Natural killer cell (primary cell): Measurements from ENCODE around the gene ASPA. TPM values are rescaled to one million over a fixed set of nuclear protein-coding genes. Genes with fewer than 3 reads are reported as not detected.
A peak's percentile ranks its signal among the peaks of the same experiment; 100 is the strongest.
"Not testable (repeated sequence)": the region's sequence is repeated elsewhere in the genome, so short reads cannot be mapped to it uniquely, and the experiment has no call there.

Experiments
- ATAC-seq, 3 donors: fragments of 150-1000 bp in 2 of 3; fragments of 200-7000 bp in 1 of 3; cut with Tn5 transposase; 1 replicate in 1 of 3; 2 replicates in 2 of 3; pipeline ENCODE4 v1.10.0; 2021; ENCODE audit warnings: mild to moderate bottlenecking in 2 of 3, moderate library complexity in 2 of 3
- DNase-seq, 2 donors: peaks; one replicate each; pipeline versions ENCODE4 v3.0.0 to v3.0.0-alpha.2; 2013 to 2021; ENCODE audit warnings: mixed read lengths in 1 of 2
- H3K27ac ChIP-seq: one replicate; pipeline ENCODE4 v1.5.1; 2013; ENCODE audit warnings: mild to moderate bottlenecking, low read length
- H3K27me3 ChIP-seq: one replicate; pipeline ENCODE4 v1.6.1; 2013; ENCODE audit warnings: low read length; ENCODE audit not compliant: control insufficient read depth, insufficient read depth
- H3K36me3 ChIP-seq: one replicate; pipeline ENCODE4 v1.6.1; 2013; ENCODE audit warnings: low read length; ENCODE audit not compliant: control insufficient read depth, insufficient read depth
- H3K4me1 ChIP-seq: one replicate; pipeline ENCODE4 v1.6.1; 2013; ENCODE audit warnings: low read length; ENCODE audit not compliant: control insufficient read depth, insufficient read depth
- H3K4me3 ChIP-seq: one replicate; pipeline ENCODE4 v1.5.1; 2013; ENCODE audit warnings: low read length
- H3K9me3 ChIP-seq: one replicate; pipeline ENCODE4 v1.6.1; 2013; ENCODE audit warnings: low read length; ENCODE audit not compliant: control insufficient read depth, insufficient read depth
- H3K27ac Mint-ChIP-seq, 2 donors: one replicate each; pipeline ENCODE4 v1.8.0; 2022; ENCODE audit warnings: mild to moderate bottlenecking in 2 of 2, mixed read lengths in 2 of 2, moderate library complexity in 1 of 2
- H3K27me3 Mint-ChIP-seq, 2 donors: one replicate each; pipeline ENCODE4 v1.8.0; 2022; ENCODE audit warnings: low read depth in 2 of 2, mixed read lengths in 2 of 2
- H3K36me3 Mint-ChIP-seq: one replicate; pipeline ENCODE4 v1.8.0; 2022; ENCODE audit warnings: mixed read lengths
- H3K4me1 Mint-ChIP-seq, 2 donors: one replicate each; pipeline ENCODE4 v1.8.0; 2022; ENCODE audit warnings: mixed read lengths in 2 of 2
- H3K4me3 Mint-ChIP-seq: one replicate; pipeline ENCODE4 v1.8.0; 2022; ENCODE audit warnings: mild to moderate bottlenecking, moderate library complexity, mixed read lengths
- H3K9me3 Mint-ChIP-seq, 2 donors: one replicate each; pipeline ENCODE4 v1.8.0; 2022; ENCODE audit warnings: mixed read lengths in 2 of 2
- CTCF ChIP-seq: fragments of 200-600 bp; IDR thresholded peaks from one replicate; pipeline ENCODE4 v1.8.0; 2022; ENCODE audit warnings: antibody characterized with exemption
- WGBS: methylation state at CpG from one replicate; pipeline ENCODE4 v1.1.7; 2013; ENCODE audit warnings: missing lambda C conversion rate; ENCODE audit not compliant: insufficient coverage; 5-methylcytosine and 5-hydroxymethylcytosine counted together
- intact Hi-C: fragments of 100-400 bp; cut with micrococcal nuclease; formaldehyde crosslinking; loops from one replicate; pipeline ENCODE4 v1.14.2; 2022
- total RNA-seq, 4 donors: library from RNA; stranded (reverse); fragments of 120-200 nt in 1 of 4; gene quantifications; one replicate each; pipeline versions ENCODE4 v1.2.3 to v1.2.4, GENCODE V29; 2013 to 2022

Gene ASPA
- total RNA-seq, 3 donors from 2014 or later (not counting 1 experiment from before 2014, with no cell fraction given): not detected

GRCh38 chr17:3513305-3514035 is 37.7 kb downstream of the ASPA start:
- intact Hi-C loops: no loop called here
- H3K4me3 Mint-ChIP-seq: no peak overlapping the region
- no peaks in the 10 kb centered on the region for H3K27me3 Mint-ChIP-seq
- WGBS: 90% methylated on average over 22 of the region's 23 CpGs
- Histone ChIP-seq H3K4me1 (peaks cover 22% of the 10 kb centered on the region), H3K36me3 (no peaks in the 10 kb centered on the region), H3K9me3 (no peaks in the 10 kb centered on the region), H3K27me3 (no peaks in the 10 kb centered on the region), H3K4me3 (no peak overlapping the region), H3K27ac (no peak overlapping the region)
- H3K36me3 Mint-ChIP-seq: no peaks in the 10 kb centered on the region
- peaks cover 0 to 3% of the 10 kb centered on the region in 2 donors for H3K9me3 Mint-ChIP-seq
- H3K4me1 Mint-ChIP-seq: peaks cover 20 to 25% of the 10 kb centered on the region in 2 donors
- peak overlapping the region in 1 of 2 donors; percentile 86 for H3K27ac Mint-ChIP-seq
- no peak for DNase-seq
- no peak for ATAC-seq
- TF ChIP-seq CTCF: no peak

DNA sequence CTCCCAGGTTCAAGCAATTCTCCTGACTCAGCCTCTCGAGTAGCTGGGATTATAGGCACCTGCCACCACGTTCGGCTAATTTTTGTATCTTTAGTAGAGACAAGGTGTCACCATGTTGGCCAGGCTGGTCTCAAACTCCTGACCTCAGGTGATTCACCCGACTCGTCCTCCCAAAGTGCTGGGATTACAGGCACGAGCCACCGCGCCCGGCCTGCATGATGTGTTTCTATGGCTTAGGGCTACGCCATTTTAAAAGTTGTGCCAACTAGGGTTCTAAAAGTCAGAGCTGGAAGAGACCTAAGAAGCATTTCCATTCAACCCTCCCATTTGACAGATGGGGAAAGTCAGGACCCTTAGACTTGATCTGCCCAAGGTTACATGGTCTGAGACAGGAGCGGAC is 38.4 kb downstream of the ASPA start:
- H3K36me3 Mint-ChIP-seq, H3K4me3 ChIP-seq, H3K9me3 Mint-ChIP-seq, H3K27ac ChIP-seq, intact Hi-C loops, H3K4me3 Mint-ChIP-seq, DNase-seq, H3K9me3 ChIP-seq, H3K27me3 ChIP-seq, H3K27me3 Mint-ChIP-seq, H3K36me3 ChIP-seq, ATAC-seq: not testable (repeated sequence)
- H3K4me1 ChIP-seq: peaks cover 22% of the 10 kb centered on the region
- Mint-ChIP-seq H3K4me1 (peaks cover 20 to 25% of the 10 kb centered on the region in 2 donors), H3K27ac (peak overlapping the region in 1 of 2 donors; percentile 86)
- WGBS: 94% methylated on average over 11 of the region's 11 CpGs

DNA sequence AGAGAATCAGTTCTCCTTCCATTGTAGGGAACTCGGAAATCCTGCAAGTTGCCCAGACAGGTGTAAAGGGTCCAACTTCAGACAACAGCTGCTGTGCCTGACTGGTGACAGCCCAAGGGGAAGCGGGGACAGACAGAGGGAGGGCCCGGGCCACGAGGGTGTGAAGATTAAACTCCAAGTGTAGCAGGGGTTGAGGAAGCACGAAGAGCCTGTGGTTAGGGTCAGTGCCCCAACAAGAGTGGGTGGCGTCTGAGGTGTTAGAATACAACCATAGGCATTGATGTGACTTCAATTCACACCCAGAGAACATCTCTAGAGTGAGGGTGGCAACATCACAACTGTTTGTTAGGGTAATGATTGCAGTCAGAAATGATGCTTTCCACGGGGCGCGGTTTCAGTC is 39.1 kb downstream of the ASPA start:
- Mint-ChIP-seq H3K27me3 (no peaks in the 10 kb centered on the region), H3K36me3 (no peaks in the 10 kb centered on the region), H3K4me1 (peaks cover 20 to 25% of the 10 kb centered on the region in 2 donors), H3K4me3 (peak overlapping the region; percentile 72), H3K27ac (peak overlapping the region; percentile 86 to 87), H3K9me3 (no peaks in the 10 kb centered on the region)
- intact Hi-C loops: no loop called here
- Histone ChIP-seq H3K36me3 (no peaks in the 10 kb centered on the region), H3K4me3 (no peak overlapping the region), H3K27ac (peak overlapping the region; percentile 32), H3K9me3 (no peaks in the 10 kb centered on the region), H3K27me3 (no peaks in the 10 kb centered on the region), H3K4me1 (peaks cover 22% of the 10 kb centered on the region)
- TF ChIP-seq CTCF: no peak
- 32% methylated on average over 9 of the region's 9 CpGs for WGBS
- DNase-seq: peak; percentile 42 to 43
- ATAC-seq: peak; percentile 83 to 93 (median 89)

DNA sequence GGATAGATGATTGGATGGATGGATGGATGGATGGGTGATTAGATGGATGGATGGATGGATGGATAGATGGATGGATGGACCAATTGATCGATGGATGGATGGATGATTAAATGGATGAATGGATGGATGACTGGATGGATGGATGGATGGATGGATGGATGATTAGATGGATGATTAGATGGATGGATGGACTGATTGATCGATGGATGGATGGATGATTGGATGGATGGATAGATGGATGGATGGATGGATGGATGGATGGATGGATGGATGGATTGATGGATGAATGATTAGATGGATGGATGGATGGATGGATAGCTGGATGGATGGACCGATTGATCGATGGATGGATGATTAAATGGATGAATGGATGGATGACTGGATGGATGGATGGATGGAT is 43.7 kb downstream of the ASPA start:
- peaks cover 20% of the 10 kb centered on the region for H3K4me1 ChIP-seq
- H3K27ac ChIP-seq, H3K36me3 Mint-ChIP-seq, H3K27ac Mint-ChIP-seq, ATAC-seq, H3K4me3 ChIP-seq, intact Hi-C loops, H3K27me3 ChIP-seq, H3K4me3 Mint-ChIP-seq, H3K36me3 ChIP-seq, DNase-seq, H3K9me3 Mint-ChIP-seq, H3K9me3 ChIP-seq, H3K27me3 Mint-ChIP-seq: not testable (repeated sequence)
- H3K4me1 Mint-ChIP-seq: peaks cover 14 to 20% of the 10 kb centered on the region in 2 donors
- WGBS: 97% methylated on average over 4 of the region's 4 CpGs
